Thyroid gland (tissue), 4 donors: Measurements from ENCODE around the gene LRCOL1. TPM values are rescaled to one million over a fixed set of nuclear protein-coding genes. Genes with fewer than 3 reads are reported as not detected.

Experiments used
- DNase-seq, 2 donors: peaks; one replicate each; pipeline ENCODE4 v3.0.0-alpha.2; 2019
- H3K27ac ChIP-seq, 3 donors: fragments of 200-600 bp; sonication (generic); 1 replicate in 2 of 3; 2 replicates in 1 of 3; pipeline ENCODE4 v1.5.1; 2016 to 2019; ENCODE audit warnings: mild to moderate bottlenecking in 1 of 3, moderate library complexity in 1 of 3
- H3K27me3 ChIP-seq: fragments of 200-600 bp; sonication (generic); one replicate; pipeline ENCODE4 v1.5.1; 2019
- H3K36me3 ChIP-seq, 2 donors: fragments of 200-600 bp; sonication (generic); one replicate each; pipeline ENCODE4 v1.5.1; 2016 to 2019
- H3K4me1 ChIP-seq, 2 donors: fragments of 200-600 bp; sonication (generic); one replicate each; pipeline ENCODE4 v1.5.1; 2017 to 2019
- H3K4me3 ChIP-seq, 3 donors: fragments of 200-600 bp; sonication (generic); replicated peaks in 1 of 3; 1 replicate in 2 of 3; 2 replicates in 1 of 3; pipeline ENCODE4 v1.5.1; 2016; ENCODE audit warnings: mild to moderate bottlenecking in 1 of 3
- H3K9me3 ChIP-seq: fragments of 200-600 bp; sonication (generic); one replicate; pipeline ENCODE4 v1.5.1; 2017
- CTCF ChIP-seq, 6 experiments: fragments of 200-600 bp in 3 of 6; fragments of 450-650 bp in 3 of 6; sonication (generic) in 3 of 6; IDR thresholded peaks; one replicate each; pipeline ENCODE4 v1.5.1; 2016 to 2019; ENCODE audit warnings: antibody characterized with exemption in 6 of 6, mild to moderate bottlenecking in 2 of 6, inconsistent platforms in 1 of 6, moderate library complexity in 1 of 6
- POLR2A ChIP-seq, 2 donors: fragments of 450-650 bp; IDR thresholded peaks; one replicate each; pipeline ENCODE4 v1.6.1; 2017; ENCODE audit warnings: antibody characterized with exemption in 2 of 2, mild to moderate bottlenecking in 2 of 2, moderate library complexity in 1 of 2
- WGBS, 2 donors: methylation state at CpG; one replicate each; pipeline ENCODE4 v1.1.5; 2017; 5-methylcytosine and 5-hydroxymethylcytosine counted together
- intact Hi-C: fragments of 100-400 bp; cut with DNase I; formaldehyde crosslinking; loops from one replicate; pipeline ENCODE4 v1.15.1; 2023
- total RNA-seq, 4 donors: library from RNA; depleted of rRNA; stranded (reverse); fragments of >200 nt; gene quantifications; one replicate each; pipeline ENCODE4 v1.2.3, GENCODE V29; 2016

Gene LRCOL1
- total RNA-seq, 4 donors from 2014 or later = 0.89 to 3.2 (median 3.2) TPM; not detected in 1

GRCh38 chr12:132587781-132588180 is 22.6 kb downstream of the LRCOL1 start:
- H3K27me3 ChIP-seq = no peaks in the 10 kb centered on the region
- 75 to 90% methylated on average over 3 of the region's 3 CpGs for WGBS, 2 donors
- TF ChIP-seq POLR2A (IDR thresholded peaks at IDR 0.05) = no peak
- no peak for TF ChIP-seq CTCF (IDR thresholded peaks at IDR 0.05)
- H3K4me1 ChIP-seq = no peaks in the 10 kb centered on the region
- DNase-seq = no peak
- intact Hi-C loops = no loop called here
- H3K9me3 ChIP-seq = no peaks in the 10 kb centered on the region
- H3K27ac ChIP-seq = no peak overlapping the region
- no peaks in the 10 kb centered on the region for H3K36me3 ChIP-seq
- H3K4me3 ChIP-seq = no peak overlapping the region

DNA sequence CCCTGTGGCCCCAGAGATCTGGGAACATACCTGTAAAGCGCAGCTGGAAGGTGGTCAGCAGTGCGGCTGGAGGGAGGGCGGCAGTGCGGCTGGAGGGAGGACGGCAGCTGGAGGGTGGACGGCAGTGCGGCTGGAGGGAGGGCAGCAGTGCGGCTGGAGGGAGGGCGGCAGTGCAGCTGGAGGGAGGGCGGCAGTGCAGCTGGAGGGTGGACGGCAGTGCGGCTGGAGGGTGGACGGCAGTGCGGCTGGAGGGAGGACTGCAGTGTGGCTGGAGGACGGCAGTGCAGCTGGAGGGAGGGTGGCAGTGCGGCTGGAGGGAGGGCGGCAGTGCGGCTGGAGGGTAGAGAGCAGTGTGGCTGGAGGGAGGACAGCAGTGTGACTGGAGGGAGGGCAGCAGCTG is 23.5 kb downstream of the LRCOL1 start:
- no peaks in the 10 kb centered on the region for H3K4me1 ChIP-seq
- intact Hi-C loops = no loop called here
- no peak for TF ChIP-seq CTCF (IDR thresholded peaks at IDR 0.05)
- no peak for TF ChIP-seq POLR2A (IDR thresholded peaks at IDR 0.05)
- WGBS, 2 donors = 82 to 93% methylated on average over 18 of the region's 18 CpGs
- H3K36me3 ChIP-seq = no peaks in the 10 kb centered on the region
- no peak for DNase-seq
- no peaks in the 10 kb centered on the region for H3K27me3 ChIP-seq
- H3K9me3 ChIP-seq = no peaks in the 10 kb centered on the region
- no peak overlapping the region for H3K4me3 ChIP-seq
- no peak overlapping the region for H3K27ac ChIP-seq

GRCh38 chr12:132585177-132585576 is 25.2 kb downstream of the LRCOL1 start:
- Histone ChIP-seq H3K9me3 (no peaks in the 10 kb centered on the region), H3K27me3 (no peaks in the 10 kb centered on the region), H3K27ac (no peak overlapping the region), H3K4me3 (no peak overlapping the region), H3K36me3 (no peaks in the 10 kb centered on the region), H3K4me1 (no peaks in the 10 kb centered on the region)
- 77 to 84% methylated on average over 24 of the region's 24 CpGs for WGBS, 2 donors
- intact Hi-C loops = no loop called here
- no peak for DNase-seq
- no peak for TF ChIP-seq CTCF (IDR thresholded peaks at IDR 0.05)
- TF ChIP-seq POLR2A (IDR thresholded peaks at IDR 0.05) = no peak

- H3K9me3 ChIP-seq = no peaks in the 10 kb centered on the region
- no peak overlapping the region for H3K27ac ChIP-seq
- intact Hi-C loops = no loop called here
- no peak for DNase-seq
- H3K4me3 ChIP-seq = no peak overlapping the region
- no peaks in the 10 kb centered on the region for H3K27me3 ChIP-seq
- TF ChIP-seq POLR2A (IDR thresholded peaks at IDR 0.05) (no peak), CTCF (IDR thresholded peaks at IDR 0.05) (no peak)
- no peaks in the 10 kb centered on the region for H3K4me1 ChIP-seq
- no peaks in the 10 kb centered on the region for H3K36me3 ChIP-seq
- 93 to 94% methylated on average over 8 to 14 of the region's 14 CpGs for WGBS, 2 donors
Measured at GRCh38 chr12:132584429-132584828, 26.0 kb downstream of the LRCOL1 start.

- no peaks in the 10 kb centered on the region for H3K36me3 ChIP-seq
- no peaks in the 10 kb centered on the region for H3K9me3 ChIP-seq
- H3K4me1 ChIP-seq = no peaks in the 10 kb centered on the region
- 80 to 82% methylated on average over 21 to 23 of the region's 29 CpGs for WGBS, 2 donors
- H3K4me3 ChIP-seq = no peak overlapping the region
- DNase-seq = no peak
- no peaks in the 10 kb centered on the region for H3K27me3 ChIP-seq
- TF ChIP-seq POLR2A (IDR thresholded peaks at IDR 0.05) (no peak), CTCF (IDR thresholded peaks at IDR 0.05) (no peak)
- H3K27ac ChIP-seq = no peak overlapping the region
- intact Hi-C loops = no loop called here
Measured at GRCh38 chr12:132583736-132584135, 26.6 kb downstream of the LRCOL1 start.
